ENCODE data around the gene TBP.

- TF ChIP-seq CTCF (conservative IDR thresholded peaks at IDR 0.05) (no peak), ZFX (IDR thresholded peaks at IDR 0.05) (no peak)
Observed at GRCh38 chr6:170533792-170534191, 20.4 kb upstream of the TBP start.
